Activated CD8-positive, alpha-beta memory T cell treated with anti-CD3 and anti-CD28 coated beads for 24 hours (primary cell): ENCODE results near the gene SMIM24.

Experiments used
- DNase-seq: peaks from one replicate; pipeline ENCODE4 v3.0.0-alpha.2; 2020

The SMIM24 gene

DNA sequence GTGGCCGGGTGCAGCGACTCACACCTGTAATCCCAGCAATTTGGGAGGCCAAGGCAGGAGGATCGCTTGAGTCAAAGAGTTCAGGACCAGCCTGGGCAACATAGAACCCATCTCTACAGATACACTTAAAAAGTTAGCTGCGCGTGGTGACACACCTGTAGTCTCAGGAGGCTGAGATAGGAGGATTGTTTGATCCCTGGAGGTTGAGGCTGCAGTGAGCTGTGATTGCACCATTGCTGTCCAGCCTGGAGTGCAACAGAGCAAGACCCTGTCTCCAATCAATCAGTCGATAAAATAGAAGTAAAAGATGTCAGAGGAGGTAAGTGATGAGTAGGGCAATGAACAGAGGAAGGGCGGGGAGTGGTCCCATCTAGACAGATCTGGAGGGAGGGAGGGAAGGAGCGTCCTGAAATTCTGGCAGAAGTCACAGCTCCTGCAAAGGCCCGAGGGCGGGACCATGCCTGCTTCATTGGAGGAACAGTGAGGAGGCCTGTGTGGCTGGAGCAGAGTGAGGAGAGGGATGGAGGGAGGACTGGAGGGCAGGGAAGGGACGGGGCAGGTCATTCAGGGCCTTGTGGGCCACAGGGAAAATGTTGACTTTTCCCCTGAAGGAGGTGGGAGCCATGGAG is 9.7 kb downstream of the SMIM24 start:
- no peak for DNase-seq

DNA sequence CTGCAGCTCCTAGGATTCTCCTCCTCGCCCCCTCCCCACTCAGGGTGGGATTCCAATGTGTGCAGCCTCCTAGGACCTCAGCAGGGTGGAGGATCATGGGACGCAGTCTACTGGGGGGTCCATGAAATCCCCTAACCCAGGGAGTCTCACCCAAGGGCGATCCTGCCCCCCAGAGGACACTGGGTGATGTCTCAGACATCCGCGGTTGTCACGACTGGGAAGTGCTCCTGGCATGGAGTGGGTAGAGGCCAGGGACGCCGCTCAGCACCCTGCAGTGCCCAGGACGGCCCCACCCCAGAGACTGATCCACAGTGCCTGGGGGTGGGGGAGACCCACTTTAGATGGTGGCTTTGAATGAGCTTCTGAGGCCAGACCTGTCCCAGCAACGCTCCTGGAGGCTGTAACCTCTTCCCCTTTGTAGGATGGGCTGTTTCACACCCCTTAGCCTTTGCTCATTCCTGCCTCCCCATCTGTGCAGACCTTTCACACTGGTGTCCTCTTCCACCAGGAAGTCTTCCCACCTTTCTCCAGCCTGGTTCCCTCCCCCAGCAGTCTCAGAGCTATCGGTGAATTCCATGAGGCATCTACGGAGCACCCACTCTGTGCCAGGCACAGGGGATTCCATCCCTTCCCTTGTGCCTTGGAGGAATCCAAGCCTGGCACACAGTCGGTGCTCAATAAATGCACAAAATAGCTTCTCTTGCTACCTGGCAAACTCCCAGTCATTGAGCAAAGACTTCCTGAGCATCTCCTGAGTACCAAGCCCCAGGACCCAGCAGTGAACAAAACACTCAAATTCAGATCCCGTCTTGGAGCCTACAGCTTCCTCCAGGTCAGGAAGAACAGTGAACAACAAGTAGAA is 10.5 kb downstream of the SMIM24 start:
- DNase-seq: no peak

DNA sequence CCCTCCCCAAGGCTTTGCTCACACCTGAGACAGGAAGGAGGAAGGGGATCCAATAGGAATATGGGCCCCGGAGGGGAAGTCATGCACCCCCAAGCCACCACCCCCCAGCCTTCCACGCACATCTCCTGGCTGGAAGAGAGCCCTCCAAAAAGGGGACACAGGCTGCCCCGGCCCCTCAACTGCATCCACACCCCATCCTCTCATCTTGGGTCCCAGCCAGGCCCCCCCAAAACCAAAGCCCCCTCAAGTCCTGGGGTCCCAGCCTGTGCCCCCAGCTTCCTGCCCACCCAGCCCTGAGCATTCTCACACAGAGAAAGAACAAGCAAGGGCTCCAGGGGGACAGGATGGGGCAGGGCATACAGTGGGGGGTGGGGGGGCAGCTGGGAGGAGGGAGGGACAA is 12.1 kb downstream of the SMIM24 start:
- DNase-seq: no peak

DNA sequence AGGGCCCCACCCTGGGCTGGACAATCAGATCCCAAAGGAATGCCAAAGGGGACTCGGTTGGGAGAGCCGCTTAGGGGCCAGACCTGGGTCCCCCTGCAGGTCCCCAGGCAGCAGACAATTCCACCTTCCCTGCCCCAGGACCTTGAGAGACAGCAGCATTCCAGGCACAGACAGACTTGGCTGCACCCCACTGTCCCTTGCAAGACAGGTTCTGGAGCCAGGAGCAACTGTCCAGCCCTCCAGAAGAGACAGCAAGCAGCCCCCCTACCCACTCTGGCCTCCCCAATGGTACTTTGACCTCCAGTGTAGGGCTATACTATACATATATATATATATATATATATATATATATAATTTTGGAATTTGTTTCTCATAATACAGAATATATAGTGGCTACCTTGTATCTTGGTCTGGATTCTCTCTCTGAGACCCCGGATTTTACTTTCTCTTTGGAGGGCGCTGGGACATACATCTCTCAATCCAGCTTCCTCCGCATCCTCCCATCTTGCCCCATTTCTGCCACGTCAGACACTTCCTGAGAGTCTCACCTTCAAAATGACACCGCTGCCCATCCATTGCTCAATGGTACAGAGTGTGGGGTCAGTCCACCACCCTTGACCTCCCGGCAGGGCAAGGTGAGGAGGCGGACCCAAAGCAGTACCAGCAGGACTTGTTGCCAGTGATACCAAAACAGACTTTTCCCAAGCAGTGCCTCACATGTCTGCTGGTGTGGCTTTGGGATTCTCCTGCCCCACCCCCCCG is 12.7 kb downstream of the SMIM24 start:
- no peak for DNase-seq

DNA sequence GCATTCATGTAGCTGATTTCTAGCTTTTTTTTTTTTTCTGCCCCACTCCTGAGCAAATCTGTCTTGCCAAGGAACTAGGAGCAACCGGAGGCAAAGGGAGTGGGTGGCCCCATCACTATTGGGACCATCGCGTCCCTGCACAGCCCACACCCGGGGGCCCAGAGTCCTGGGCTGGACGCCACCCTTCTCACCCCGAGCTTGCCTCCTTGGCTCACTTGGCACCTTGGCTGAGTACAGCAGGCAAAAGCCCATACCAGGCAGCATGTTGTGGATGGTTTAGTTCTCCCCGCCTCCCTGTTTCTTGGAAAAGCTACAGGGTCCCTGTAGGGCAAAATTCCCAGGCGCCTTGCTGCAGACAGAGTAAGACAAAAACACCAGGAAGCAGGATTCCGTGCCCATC is 13.7 kb downstream of the SMIM24 start:
- no peak for DNase-seq

DNA sequence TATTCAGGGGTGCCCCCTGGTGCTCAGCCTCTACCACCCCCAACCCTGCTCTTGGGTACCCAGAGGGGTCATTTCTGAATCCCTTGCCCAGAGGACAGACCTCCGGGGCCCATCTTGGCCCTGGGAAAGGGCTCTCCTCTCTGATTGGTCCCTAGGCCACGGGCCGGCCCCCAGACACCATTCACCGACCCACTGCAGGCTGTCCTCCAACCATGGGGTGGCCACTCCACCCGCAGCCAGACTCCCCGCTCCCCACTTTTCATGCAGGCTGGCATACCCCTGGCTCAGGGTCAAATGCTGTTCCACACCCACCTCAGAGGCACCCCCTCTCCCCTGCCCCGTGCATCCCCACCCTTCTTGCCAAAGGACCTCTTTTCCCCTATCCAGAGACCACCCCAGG is 14.8 kb downstream of the SMIM24 start:
- DNase-seq: no peak

DNA sequence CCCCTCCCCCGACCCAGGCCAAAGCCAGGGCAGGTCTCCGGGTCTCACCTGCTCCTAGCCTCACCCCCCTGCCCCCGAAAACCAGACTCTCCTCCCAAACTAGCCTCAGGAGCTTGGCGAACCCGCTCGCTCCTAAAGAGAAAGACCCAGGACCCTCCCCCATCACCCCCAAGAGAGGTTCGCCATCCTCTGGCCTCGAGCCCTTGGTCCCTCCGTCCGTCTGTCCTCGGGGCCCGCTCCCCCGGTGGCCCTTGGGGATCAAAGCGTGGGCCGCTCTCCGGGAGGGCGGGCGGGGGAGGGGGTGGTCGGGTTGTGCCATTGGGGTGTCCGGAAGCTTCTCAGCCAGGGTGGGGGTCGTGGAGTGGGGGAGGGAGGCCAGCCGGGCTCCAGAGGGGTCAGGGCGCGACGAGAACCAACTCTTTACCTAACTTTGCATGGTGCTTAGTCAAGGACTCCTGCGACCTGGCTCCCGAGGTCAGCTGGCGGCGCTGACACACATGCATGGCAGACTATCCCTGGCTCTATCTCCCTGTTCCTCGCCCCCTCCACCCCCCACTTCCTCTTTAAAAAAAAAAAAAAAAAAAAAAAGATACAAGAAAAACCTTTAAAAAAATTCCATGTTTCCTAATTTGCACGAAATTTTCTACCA is 15.6 kb downstream of the SMIM24 start:
- DNase-seq: no peak

DNA sequence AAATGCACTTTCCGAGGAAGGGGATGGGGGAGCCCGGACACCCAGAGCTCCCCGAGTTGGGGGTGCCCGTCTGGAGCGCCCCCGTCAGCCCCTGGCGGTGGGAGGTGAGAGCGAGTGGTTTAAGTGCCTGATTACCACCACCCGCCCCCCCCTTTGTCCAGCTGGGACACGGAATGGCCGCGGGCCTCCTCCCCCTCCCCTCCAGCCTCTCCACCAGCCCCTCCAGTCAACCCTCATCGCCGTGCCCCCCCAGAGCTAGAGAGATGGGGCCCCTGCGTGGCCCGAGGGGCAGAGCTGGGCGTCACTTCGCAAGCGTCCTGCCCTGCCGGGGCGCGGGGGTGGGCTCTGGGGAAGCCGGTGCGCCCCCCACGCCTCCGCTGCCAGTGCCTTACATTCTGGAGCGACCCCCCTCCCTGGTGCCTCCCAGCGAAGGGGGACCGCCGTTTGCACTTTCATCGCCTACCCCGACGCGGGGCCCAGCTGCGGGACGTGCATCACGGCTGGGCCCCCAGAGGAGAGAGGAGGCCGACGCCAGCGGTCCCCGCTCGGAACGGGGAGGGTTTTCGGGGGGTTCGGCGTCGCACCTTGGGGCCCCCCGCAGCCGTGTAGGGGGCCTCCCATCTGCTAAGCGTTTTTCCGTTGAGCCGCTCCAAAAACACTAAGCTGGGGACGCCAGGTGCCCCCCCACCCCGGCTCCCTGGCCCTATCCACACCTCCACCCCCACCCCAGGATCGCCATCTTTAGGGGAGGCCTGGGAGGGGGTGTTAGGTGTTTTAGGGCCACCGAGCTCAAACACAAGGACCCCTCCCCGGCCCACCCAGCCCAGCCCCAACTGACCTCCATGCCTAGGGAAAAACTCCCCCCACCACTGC is 16.4 kb downstream of the SMIM24 start:
- DNase-seq: no peak

DNA sequence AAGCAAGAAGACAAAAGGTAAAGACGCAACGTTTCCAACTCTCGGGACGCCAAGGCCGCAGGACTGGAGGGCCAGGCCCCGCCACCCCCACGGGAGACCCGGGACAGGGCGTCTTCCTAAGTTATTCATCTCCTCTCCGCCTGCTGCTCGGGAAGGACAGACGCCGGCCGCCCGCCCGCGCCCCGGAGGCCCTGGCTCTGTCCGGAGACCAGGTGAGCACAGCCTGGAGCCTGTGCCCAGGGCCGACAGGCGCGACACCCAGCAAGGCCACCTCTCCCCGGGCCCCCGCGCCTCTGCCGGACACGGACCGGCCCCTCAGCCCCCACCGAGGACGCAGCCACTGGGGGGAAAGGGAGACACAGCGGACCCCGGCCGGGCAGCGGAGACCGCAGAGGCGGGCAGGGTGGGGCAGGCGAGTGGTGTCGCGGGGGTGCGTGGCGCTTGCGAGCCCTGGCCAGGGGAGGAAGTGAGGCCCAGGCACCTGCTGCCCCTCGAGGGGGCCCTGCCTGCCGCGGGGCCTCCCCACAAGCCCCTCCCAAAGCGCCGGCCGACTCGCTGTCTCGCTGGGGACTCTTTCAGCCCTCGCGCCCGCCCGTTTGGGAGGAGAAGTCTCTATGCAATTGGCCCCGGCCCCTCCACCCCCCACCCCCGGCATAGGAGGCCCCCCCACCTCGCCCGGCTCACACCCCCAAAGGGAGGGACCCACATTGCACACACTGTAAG is 17.2 kb downstream of the SMIM24 start:
- DNase-seq: no peak

DNA sequence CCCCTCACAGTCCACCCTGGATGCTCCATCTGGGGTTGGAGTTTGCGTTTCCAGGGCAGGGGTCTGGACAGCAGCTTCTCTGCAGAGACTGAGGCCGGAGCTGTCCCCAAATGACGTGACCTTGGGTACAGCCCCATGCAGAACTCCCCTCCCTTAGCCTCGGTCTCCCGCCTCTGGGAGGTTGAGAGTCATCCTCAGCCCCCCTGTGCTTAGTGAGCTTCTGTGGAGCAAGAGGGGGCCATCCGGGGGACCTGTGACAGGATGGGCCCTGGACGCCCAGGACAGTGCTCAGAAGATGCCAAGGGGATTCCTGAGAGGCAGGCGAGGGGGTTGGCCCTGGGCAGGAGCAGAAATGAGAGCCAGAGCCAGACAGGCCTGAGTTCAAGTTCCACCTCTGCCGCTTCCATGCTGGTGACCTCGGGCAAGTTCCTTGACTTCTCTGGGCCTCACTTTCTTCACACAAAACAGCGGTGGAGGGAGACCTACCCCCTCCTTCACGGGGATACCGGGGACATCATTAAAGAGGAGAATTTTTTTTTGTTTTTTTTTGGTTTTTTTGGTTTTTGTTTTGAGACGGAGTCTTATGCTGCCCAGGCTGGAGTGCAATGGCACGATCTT is 20.3 kb downstream of the SMIM24 start:
- no peak for DNase-seq

DNA sequence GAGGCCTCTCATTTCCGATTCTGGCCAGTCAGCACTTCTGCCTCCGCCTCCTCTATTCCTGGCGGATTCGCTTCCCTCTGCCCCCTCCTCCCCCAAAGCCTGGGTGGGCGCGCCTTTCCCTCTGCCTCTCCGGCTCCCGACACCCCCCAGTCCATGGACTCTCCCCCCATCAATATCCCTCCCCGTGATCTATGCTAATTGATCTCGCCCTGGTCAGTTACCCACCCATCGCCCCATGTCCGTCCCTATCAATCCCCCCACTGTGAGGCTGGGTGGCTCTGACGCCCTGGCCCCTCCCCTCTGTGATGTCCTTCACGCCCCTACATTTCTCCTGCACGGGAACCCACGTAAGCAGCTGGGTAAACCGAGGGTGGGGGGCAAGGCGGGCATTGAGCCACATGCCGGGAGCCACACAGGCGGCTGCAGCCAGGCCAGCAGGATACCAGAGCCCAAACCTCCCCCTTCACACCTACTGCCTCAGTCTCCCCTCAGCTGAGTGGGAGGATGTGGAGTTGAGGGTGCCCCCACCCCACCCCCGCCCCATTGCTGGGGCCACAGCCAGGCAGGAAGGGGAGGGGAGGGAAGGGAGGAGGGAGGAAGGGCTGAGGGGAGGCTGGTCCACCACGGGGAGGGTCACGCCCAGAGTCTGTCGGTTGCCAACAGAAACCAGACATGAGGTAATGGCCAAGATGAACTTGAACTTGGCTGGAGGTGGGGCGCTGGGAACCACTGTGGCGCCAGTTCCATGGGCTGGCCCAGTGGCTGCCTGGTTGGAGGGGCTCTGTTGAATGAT is 21.0 kb downstream of the SMIM24 start:
- DNase-seq: no peak

DNA sequence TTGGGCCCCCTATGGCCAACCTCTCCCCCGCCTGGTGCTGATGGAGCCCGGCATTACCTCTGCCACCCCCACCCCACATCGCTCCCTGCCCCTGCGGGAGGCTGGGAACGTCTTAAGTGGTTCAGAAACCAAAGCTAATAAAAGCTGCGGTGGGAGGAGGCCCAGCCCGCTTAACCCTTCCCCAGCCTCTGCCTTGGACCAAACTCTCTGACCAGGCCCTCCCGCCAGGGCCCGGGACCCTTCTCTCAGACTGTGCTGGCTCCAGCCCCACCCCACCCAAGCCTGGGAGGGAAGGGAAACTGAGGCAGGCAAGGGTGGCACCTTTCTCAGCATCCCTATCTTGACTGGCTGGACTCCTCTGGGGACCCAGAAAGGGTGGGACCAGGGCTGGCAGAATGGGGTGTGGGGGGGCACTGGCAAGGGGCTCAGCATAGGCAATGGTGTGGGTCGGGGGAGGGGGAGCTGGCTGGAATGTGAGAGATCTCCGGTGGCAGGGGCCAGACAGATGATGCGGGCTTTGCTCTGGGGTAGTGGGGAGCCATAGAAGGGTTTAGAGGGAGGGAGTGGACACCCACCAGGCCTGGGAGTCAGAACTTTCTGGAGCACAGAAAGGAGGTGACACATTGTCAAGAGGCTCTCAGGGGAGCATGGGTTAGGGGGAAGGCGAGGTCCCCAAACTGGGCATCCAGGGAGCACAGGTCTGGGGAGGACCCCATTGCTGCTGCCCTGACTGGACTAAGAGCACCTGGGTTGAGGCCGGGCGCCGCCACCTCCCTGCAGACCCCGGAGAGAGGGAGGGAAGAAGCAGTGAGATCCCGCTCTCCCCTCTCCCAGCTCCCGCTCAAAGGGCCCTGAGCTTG is 21.9 kb downstream of the SMIM24 start:
- no peak for DNase-seq

DNA sequence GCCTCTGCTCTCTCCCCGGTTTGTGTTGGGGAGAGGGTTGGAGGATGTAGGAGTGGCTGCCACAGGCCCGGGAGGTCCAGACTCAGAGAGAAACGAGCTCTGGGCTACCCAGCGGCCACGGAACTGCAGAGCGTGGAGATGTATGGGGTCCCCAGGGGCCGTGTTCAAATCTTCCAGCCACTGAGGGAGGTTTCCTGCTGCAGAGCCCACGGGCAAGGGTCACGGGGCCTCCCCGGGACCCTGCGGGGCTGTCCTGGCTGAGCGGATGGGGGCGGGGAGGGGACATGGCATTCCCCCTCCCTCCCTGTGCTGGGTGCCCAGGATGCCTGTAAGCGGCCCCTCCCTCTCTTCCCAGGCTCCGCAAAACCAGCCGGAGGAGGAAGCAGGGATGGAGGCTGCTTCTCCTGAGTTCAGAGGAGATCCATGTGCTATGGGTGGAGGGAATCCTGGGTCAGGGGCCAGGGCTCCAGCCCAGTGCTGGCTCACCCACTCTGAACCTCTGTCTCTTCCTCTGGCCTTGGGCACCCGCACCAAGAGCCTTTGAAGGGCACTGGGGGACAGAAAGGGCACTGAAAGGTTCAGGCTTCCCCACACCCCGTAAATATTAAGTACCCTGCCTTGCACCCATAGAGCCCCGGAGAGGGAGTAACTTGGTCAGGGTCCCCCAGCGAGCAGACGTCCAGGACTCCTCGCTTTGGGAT is 22.6 kb downstream of the SMIM24 start:
- no peak for DNase-seq

DNA sequence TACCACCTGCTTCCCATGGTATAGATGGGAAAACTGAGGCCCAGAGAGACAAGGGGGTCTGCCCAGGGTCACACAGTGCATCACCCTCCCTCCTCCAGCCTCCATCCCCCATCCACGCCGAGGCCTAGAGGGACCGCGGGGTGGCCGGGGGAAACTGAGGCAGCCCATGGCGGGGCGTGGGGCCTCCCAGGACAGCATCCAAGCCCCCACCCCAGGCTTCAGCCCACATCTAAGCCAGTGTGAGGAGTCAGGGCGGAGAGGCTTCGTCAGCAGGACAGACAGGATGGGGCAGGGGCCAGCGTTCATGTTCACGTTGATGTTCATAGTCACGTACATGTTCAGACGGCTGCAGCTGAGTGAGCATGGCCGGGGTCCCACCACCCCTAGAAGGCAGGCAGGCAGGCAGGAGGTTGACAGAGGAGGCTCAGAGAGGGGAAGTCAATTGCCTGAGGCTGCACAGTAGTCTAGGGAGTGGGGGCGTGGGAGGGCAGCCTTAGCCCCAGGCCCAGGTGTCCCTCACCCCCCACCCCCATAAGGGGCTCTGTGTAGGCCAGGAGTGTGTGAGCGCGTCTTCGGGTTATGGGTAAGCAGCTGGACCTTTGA is 23.3 kb downstream of the SMIM24 start:
- DNase-seq: no peak

DNA sequence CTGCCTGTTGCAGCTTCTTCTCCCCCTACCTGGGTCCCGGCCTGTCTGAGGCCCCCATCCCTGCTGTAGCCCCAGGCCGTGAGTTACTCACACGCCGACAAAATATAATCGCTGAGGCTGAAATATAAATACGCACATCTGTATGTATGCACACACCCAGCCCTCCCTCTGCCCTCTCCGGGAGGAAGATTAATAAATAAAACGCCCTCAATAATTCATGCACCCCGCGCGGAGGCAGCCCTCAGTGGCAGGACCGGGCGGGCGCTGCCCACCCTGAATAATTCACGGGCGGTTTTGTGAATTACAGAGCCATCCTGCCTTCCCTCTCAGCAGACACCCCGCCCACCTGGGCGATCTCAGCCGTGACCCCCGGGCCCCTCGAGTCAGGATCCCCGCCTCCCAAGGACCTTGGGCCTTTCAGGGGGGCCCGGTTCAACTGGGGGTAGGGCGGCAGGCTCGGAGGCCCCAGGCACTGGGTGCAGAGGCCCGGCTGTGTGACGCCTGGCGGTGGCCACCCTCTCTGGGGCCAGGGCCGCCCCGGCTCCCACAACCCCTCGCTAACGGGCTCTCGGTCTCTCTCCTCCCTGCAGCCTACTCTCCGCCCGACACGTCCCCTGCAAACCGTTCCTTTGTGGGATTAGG is 24.2 kb downstream of the SMIM24 start:
- DNase-seq: no peak

DNA sequence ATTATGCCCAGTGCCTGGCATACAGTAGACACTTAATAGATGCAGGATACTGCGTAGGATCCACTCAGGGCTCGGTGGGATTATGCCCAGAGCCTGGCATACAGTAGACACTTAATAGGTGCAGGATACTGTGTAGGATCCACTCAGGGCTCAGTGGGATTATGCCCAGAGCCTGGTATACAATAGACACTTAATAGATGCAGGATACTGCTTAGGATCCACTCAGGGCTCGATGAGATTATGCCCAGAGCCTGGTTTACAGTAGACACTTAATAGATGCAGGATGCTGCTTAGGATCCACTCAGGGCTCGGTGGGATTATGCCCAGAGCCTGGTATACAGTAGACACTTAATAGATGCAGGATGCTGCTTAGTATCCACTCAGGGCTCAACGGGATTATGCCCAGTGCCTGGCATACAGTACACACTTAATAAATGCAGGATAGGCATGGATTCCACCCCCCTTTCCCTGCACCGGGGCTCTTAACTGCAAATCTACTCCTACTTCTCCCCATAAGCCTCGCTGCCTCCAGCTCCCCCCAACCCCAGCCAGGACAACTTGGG is 24.9 kb downstream of the SMIM24 start:
- no peak for DNase-seq

DNA sequence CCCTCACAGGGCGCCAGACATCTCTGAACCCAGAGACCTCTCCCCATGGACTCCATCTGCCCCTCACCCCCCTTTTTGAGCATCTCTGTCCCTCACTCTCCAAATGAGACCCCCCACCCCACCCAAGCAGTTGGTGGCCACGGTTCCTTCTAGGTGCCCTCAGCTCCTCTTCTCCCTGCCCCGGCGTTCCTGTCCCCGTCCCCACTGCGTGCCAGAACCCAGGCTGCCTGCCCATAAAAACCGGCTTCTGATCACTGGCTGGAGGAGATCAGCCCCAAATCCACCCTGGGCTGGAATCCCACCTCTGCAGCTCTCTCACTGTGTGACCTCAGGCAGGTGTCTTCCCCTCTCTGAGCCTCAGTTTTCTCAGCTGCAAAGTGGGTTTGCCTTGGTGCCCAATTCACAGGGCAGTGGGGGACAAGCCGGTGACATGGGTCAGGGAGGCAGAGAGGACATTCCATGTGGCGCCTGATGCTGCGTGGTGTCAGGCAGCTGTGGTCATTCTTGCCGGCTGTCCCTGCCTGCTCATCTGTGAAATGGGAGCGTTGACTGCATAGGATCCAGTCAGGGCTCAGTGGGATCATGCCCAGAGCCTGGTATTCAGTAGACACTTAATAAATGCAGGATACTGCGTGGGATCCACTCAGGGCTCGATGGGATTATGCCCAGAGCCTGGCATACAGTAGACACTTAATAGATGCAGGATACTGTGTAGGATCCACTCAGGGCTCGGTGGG is 25.5 kb downstream of the SMIM24 start:
- DNase-seq: no peak
